Left kidney (tissue), 2 donors: Measurements from ENCODE around the gene ILDR1. TPM values are rescaled to one million over a fixed set of nuclear protein-coding genes. Genes with fewer than 3 reads are reported as not detected.
A peak's percentile ranks its signal among the peaks of the same experiment; 100 is the strongest.

Experiments used
- DNase-seq: peaks from one replicate; pipeline ENCODE4 v3.0.0-alpha.2; 2013
- polyA plus RNA-seq: library from polyadenylated mRNA; unstranded; fragments of 120-200 nt; gene quantifications from one replicate; pipeline ENCODE4 v1.2.1, GENCODE V29; 2013; ENCODE audit not compliant: insufficient read length

ILDR1 gene
- polyA plus RNA-seq, 1 donor = 7.4 TPM

DNA sequence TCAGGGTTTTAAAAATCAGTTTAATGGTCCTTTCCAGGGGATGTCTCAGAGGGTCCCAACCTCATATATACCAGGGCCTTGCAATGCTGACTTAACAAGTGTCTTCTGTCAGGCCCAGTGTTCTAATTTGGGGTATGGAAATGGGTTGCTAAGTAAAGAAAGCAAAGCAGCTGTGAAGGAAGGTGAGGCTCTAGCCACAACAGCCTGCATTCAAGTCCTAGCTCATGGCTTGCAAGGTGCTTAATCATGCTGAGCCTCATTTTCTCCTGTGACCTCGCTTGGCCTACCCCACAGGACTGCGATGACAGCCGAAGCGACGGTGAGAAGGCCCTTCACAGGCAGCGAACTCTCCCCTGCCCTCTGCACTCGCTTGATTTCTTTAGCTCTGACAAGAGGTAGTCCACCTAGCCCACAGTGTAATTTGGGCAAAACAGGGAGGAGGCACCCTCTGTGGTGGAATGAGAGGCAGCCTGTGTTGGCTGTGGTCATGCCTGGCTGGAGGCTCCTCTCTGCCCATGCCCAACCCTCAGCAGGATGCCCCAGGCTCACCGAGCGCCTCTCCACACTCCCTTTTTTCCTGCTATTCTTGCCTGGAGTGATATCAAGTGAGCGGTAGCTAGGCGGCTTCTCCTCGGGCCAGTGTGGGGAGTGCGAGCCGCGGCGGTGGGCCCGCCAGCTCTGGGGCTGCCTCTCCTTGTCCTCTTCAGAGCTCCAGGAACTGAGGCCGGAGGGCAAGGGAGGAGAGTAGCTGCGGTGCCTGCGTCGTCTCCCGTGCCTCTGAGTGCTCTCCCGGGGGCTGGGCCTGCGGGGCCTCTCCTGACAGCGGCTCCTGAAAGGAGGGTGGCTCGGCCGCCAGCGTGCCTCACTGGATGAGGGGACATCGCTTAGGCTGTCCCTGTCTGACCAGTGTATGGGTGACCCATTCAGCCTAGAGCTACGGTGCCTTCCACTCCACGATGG is 29.2 kb downstream of the ILDR1 start:
- DNase-seq = no peak

GRCh38 chr3:121989943-121990342 is 32.1 kb downstream of the ILDR1 start:
- no peak for DNase-seq

DNA sequence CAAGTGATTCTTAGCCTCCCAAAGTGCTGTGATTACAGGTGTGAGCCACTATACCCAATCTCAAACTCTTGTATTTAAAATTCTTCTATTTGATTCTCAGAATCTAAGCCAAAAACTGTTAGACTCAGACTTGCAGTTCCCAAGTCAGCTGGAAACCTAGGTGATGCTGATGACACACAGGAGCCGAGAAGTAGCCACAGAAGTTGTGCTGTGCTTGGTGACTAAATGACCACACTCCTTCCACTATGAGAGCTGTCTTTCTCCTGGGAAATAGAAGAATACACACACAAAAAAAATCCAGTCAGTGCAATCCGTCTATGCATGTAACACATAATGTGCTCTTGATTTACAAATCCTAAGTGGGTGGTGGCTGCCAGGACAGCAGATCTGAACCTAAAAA is 33.9 kb downstream of the ILDR1 start:
- no peak for DNase-seq

GRCh38 chr3:121985846-121986245 is 36.2 kb downstream of the ILDR1 start:
- DNase-seq = no peak

DNA sequence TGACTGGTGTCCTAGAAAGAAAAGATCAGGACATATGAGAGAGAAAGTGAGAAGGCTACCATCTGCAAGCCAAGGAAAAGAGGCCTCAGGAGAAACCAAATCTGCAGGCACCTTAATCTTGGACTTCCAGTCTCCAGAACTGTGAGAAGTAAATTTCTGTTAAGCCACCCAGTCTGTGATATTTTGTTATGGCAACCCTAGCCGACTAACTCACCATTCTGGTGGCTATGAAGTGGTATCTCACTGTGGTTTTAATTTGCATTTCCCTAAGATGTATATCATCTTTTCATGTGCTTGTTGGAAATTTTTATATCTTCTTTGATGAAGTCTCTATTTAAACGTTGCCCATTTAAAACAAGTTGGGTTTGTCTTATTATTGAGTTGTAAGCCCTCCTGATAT is 40.6 kb downstream of the ILDR1 start:
- no peak for DNase-seq

GRCh38 chr3:121980450-121980796 is 41.6 kb downstream of the ILDR1 start:
- DNase-seq = no peak

DNA sequence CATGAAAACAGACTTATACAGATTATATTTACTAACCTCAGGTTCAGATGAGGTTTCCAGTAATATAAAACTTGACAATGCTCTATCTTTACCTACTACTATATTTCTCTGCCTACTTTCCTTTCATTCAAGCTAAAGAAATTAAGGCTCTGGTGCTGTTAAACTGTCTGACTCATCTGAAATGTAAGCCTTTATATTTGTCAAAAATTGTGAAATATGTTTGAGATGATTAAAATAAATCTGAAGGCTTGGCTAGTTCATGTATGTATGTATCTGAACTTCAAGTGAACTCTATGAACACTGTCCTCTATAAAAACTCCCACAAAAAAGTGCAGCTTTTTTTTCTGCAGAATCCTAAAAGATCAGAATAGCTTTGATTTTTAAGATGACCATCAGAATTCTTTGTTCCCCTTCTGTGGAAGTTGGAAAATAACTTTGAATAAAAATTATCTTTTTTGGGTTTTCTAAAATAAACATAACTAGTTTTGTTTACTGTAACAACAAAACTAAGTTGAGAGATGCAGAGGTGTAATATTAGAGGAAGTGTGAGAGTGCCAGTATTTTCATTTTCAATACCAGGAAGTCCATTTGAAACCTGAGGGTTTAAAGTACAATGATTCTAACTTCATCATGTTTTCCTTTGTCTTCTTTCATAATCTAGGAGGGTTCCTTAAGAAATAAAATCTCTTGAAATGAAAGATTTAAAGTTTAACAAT is 42.2 kb downstream of the ILDR1 start:
- no peak for DNase-seq

GRCh38 chr3:121979246-121979645 is 42.8 kb downstream of the ILDR1 start:
- no peak for DNase-seq

DNA sequence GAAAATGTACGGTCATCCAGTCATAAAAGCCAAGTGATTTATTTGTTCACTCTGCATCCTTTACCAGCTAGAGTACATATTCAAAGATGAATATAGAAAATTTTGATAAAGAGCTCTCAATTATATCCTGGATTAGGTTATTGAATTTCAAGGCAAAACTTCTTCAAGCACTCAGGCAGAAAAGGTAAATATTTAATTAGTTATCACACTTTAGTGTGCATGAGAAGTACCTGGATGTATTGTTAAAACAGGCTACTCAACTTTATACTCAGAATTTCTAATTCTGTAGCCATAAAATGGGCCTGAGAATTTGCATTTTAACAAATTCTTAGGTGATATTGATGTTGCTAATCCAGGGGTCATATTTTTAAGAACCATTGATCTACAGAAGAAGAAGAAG is 45.3 kb downstream of the ILDR1 start:
- DNase-seq = no peak

DNA sequence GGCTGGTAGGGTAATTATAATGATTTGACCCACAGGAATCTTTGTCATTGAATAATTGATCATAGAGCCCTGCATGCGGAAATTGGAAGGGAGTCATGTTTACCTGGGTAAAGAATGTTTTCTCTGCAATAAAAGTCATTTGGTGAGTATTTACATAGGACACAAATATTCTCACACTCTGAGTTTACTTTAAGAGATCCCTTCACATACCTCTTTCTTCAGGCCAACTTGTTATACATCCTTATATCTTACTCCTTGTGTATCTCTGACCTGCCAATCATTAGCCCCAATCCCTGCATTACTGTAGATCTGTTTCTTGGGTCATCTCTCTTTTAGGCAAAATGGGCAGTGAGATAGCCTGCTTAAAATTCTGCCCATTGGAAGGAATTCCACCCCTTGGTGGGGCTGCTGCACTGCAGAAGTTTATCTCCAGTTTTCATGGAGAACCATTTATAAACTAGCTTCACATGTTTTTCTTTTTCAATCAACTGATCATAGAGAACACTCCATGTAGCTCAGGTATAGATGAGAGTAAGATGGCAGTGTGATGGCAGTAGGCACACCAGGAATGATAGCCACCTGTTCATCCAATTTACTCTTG is 46.2 kb downstream of the ILDR1 start:
- DNase-seq = no peak

- no peak for DNase-seq
These were observed 47.4 kb downstream of the ILDR1 start for GRCh38 chr3:121974601-121975111.

- DNase-seq = peak; percentile 41
These were observed 52.0 kb downstream of the ILDR1 start for GRCh38 chr3:121970047-121970446.

DNA sequence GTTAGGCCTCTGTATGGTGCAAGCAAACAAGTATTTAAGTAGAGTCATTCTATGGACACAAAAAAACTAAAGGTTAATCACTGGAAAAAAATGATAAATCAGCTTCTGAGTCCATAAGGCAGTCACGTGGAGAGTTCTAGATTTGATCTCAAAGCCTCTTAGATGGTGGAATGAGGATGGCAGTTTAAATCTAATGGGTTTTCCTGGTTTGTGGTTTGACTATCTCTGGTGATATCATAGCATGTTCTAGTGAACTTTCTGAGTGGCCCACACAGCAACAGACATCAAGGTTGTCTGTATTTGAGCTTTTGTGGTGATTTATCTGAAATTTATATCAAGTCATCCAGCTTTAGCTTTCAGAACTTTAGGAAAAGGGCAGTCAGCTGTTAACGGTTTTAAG is 52.4 kb downstream of the ILDR1 start:
- DNase-seq = no peak

GRCh38 chr3:121963608-121964007 is 58.4 kb downstream of the ILDR1 start:
- no peak for DNase-seq

- DNase-seq = no peak
These were observed 59.6 kb downstream of the ILDR1 start for GRCh38 chr3:121962443-121962842.

DNA sequence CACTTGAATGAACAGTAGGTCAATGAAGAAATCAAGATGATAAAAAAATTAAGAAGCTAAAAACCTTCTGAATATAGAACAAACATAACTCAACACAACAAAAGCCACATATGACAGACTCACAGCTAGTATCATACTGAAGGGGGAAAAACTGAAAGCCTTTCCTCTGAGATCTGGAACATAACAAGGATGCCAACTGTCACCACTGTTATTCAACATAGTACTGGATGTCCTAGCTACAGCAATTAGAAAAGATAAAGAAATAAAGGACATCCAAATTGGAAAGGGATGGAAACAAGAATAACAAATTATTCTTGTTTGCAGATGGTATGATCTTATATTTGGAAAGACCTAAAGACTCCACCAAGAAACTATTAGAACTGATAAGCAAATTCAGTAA is 60.8 kb downstream of the ILDR1 start:
- DNase-seq = no peak

- no peak for DNase-seq
These were observed 63.2 kb downstream of the ILDR1 start for GRCh38 chr3:121958801-121959200.

DNA sequence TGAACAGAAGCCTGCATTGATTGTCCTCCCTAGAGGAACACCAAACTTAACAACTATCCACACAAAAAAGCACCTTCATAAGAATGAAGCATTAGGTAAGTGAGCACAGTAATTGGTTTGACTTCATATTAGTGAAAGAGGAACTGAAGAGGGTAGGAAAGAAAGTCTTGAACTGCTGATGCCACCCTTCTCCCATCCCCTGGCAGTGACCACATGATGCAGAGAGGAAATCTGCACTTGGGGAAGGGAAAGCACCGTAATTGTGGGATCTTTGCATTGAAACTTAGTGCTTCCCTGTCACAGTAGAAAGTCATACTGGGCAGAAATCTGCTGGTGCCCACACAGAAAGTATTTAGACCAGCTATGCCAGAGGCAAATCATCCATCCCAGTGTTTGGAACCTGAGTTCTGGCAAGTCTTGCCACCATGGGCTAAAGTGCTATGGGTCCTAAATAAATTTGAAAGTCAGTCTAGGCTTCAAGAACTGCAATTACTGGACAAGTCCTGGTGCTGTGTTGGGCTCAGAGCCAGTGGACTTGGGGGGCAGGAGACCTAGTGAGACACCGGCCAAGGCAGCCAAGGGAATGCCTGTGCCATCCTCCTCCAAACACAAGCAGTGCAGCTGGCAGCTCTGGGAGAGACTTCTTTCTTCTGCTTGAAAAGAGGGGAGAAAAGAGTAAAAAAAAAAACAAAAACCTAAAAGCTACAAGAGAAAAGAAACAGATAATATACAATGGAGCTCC is 64.2 kb downstream of the ILDR1 start:
- no peak for DNase-seq

- DNase-seq = no peak
These were observed 65.7 kb downstream of the ILDR1 start for GRCh38 chr3:121956363-121956762.

- DNase-seq = no peak
These were observed 70.6 kb downstream of the ILDR1 start for GRCh38 chr3:121951291-121951919.

- no peak for DNase-seq
These were observed 73.4 kb downstream of the ILDR1 start for GRCh38 chr3:121948641-121949040.

GRCh38 chr3:121943431-121943830 is 78.6 kb downstream of the ILDR1 start:
- no peak for DNase-seq
